Osteoblast (primary cell): ENCODE measurements around the gene METTL15. TPM values are rescaled to one million over a fixed set of nuclear protein-coding genes. Genes with fewer than 3 reads are reported as not detected.

ENCODE experiments used
- DNase-seq: peaks from one replicate; pipeline ENCODE4 v3.0.0; 2011; ENCODE audit warnings: low spot score, mixed read lengths; ENCODE audit not compliant: insufficient read length; ENCODE audit errors: missing footprints
- H2AFZ ChIP-seq: 2 replicates; pipeline ENCODE4 v1.6.0; 2011; ENCODE audit warnings: mild to moderate bottlenecking, low read length
- H3K27ac ChIP-seq: 2 replicates; pipeline ENCODE4 v1.5.1; 2011; ENCODE audit warnings: mild to moderate bottlenecking, low read depth, low read length, moderate library complexity
- H3K27me3 ChIP-seq: 2 replicates; pipeline ENCODE4 v1.6.0; 2012; ENCODE audit warnings: mild to moderate bottlenecking, control low read depth, inconsistent platforms, low read length, moderate library complexity; ENCODE audit not compliant: insufficient read depth
- H3K36me3 ChIP-seq: 2 replicates; pipeline ENCODE4 v1.5.1; 2011; ENCODE audit warnings: mild to moderate bottlenecking, low read length, control low read depth, moderate library complexity; ENCODE audit not compliant: insufficient read depth
- H3K4me1 ChIP-seq: 2 replicates; pipeline ENCODE4 v1.5.1; 2011; ENCODE audit warnings: mild to moderate bottlenecking, low read length, control low read depth, moderate library complexity; ENCODE audit not compliant: insufficient read depth
- H3K4me2 ChIP-seq: 2 replicates; pipeline ENCODE4 v1.6.0; 2011; ENCODE audit warnings: mild to moderate bottlenecking, low read length; ENCODE audit not compliant: insufficient read depth
- H3K4me3 ChIP-seq: fragments of 200-600 bp; sonication (generic); 3 replicates; pipeline ENCODE4 v1.5.1; 2012; ENCODE audit warnings: mild to moderate bottlenecking, low read length, inconsistent platforms; ENCODE audit not compliant: insufficient read depth
- H3K79me2 ChIP-seq: 2 replicates; pipeline ENCODE4 v1.6.0; 2012; ENCODE audit warnings: mild to moderate bottlenecking, low read length, control low read depth, inconsistent platforms; ENCODE audit not compliant: insufficient read depth
- H3K9me3 ChIP-seq: 2 replicates; pipeline ENCODE4 v1.5.1; 2011; ENCODE audit warnings: low read depth, low read length, control low read depth
- H4K20me1 ChIP-seq: 2 replicates; pipeline ENCODE4 v1.6.0; 2012; ENCODE audit warnings: mild to moderate bottlenecking, low read length, control low read depth; ENCODE audit not compliant: insufficient read depth
- total RNA-seq: library from RNA; depleted of rRNA; stranded (reverse); fragments of >200 nt; gene quantifications from 2 replicates; pipeline ENCODE4 v1.2.3, GENCODE V29; 2012
- TF ChIP-seq, protein P1 (sequence below): IDR thresholded peaks from 2 replicates; pipeline ENCODE4 v1.5.1; 2011; ENCODE audit warnings: mild to moderate bottlenecking, low read depth, low read length, moderate library complexity; ENCODE audit errors: extremely low read depth

METTL15 gene
- total RNA-seq, 1 donor: 13.4 TPM

DNA sequence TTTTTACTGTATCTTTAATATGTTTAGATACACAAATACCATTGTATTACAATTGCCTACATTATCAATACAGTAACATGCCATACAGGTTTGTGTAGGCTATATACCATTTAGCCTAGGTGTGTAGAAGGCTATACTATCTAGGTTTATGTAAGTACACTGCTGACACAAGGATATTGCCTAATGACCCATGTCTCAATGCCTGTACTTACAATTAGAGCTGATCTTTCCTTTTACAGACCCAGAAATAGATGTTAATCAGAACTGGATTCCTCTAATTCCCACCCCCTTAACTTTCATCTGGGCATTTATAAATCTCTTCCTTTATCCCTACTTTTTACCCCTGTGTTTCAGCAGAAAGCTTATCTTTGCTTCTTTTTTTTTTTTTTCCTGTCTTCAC lies 229.5 kb downstream of the METTL15 start:
- Histone ChIP-seq H3K4me3 (no peak overlapping the region), H3K27me3 (no peaks in the 10 kb centered on the region), H3K27ac (no peak overlapping the region), H3K79me2 (no peaks in the 10 kb centered on the region), H4K20me1 (no peaks in the 10 kb centered on the region), H2AFZ (no peak overlapping the region), H3K9me3 (peaks cover 5% of the 10 kb centered on the region), H3K4me2 (no peak overlapping the region), H3K4me1 (peaks cover 4% of the 10 kb centered on the region), H3K36me3 (no peaks in the 10 kb centered on the region)
- TF ChIP-seq, protein P1, sequence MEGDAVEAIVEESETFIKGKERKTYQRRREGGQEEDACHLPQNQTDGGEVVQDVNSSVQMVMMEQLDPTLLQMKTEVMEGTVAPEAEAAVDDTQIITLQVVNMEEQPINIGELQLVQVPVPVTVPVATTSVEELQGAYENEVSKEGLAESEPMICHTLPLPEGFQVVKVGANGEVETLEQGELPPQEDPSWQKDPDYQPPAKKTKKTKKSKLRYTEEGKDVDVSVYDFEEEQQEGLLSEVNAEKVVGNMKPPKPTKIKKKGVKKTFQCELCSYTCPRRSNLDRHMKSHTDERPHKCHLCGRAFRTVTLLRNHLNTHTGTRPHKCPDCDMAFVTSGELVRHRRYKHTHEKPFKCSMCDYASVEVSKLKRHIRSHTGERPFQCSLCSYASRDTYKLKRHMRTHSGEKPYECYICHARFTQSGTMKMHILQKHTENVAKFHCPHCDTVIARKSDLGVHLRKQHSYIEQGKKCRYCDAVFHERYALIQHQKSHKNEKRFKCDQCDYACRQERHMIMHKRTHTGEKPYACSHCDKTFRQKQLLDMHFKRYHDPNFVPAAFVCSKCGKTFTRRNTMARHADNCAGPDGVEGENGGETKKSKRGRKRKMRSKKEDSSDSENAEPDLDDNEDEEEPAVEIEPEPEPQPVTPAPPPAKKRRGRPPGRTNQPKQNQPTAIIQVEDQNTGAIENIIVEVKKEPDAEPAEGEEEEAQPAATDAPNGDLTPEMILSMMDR: no peak
- no peak for DNase-seq

DNA sequence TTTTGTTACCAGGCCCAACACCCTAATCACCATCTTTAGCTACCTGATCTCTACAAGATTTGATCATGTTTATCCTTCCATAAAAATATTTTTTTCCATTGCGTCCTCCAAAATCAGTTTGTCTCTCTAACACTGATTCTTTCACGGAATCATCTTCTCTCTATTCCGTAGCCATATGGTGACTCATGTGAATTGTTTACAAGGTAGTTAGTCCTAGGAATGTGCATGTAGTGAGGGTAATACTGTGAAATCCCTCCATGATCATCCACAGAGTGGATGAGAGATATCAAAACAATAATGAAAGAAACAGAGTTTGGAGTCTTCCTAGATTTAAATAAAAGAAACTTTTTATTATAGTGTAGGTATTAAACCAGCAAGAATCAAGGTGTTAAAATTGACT lies 230.2 kb downstream of the METTL15 start:
- no peak overlapping the region for H3K4me3 ChIP-seq
- no peaks in the 10 kb centered on the region for H3K27me3 ChIP-seq
- peaks cover 5% of the 10 kb centered on the region for H3K9me3 ChIP-seq
- H3K4me2 ChIP-seq: no peak overlapping the region
- no peaks in the 10 kb centered on the region for H3K36me3 ChIP-seq
- TF ChIP-seq, protein P1: no peak
- H4K20me1 ChIP-seq: no peaks in the 10 kb centered on the region
- H3K27ac ChIP-seq: no peak overlapping the region
- no peak for DNase-seq
- peaks cover 11% of the 10 kb centered on the region for H3K4me1 ChIP-seq
- no peaks in the 10 kb centered on the region for H3K79me2 ChIP-seq
- H2AFZ ChIP-seq: no peak overlapping the region

DNA sequence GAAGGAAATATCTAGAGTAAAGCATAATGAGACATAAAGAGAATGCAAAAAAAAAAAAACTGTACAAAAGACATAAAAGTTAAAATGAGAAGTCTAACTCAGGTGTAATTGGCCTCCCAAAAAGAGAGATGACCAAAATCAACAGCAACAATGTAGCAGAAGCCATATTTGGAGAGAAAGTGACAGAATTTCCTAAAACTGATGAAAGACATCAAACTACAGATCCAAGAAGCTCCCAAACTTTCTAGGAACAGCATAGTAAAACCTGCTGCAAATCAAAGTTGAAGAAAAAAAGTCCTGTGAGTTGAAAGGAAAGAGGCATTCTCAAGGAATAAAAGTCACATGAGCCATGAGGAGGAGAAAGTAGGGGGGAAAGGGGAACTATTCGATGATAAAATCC lies 231.3 kb downstream of the METTL15 start:
- H3K9me3 ChIP-seq: peaks cover 5% of the 10 kb centered on the region
- H3K79me2 ChIP-seq: no peaks in the 10 kb centered on the region
- TF ChIP-seq, protein P1: no peak
- no peak overlapping the region for H2AFZ ChIP-seq
- no peaks in the 10 kb centered on the region for H3K27me3 ChIP-seq
- H3K4me3 ChIP-seq: no peak overlapping the region
- DNase-seq: no peak
- no peaks in the 10 kb centered on the region for H4K20me1 ChIP-seq
- H3K4me2 ChIP-seq: no peak overlapping the region
- H3K27ac ChIP-seq: no peak overlapping the region
- H3K4me1 ChIP-seq: peaks cover 14% of the 10 kb centered on the region
- no peaks in the 10 kb centered on the region for H3K36me3 ChIP-seq

DNA sequence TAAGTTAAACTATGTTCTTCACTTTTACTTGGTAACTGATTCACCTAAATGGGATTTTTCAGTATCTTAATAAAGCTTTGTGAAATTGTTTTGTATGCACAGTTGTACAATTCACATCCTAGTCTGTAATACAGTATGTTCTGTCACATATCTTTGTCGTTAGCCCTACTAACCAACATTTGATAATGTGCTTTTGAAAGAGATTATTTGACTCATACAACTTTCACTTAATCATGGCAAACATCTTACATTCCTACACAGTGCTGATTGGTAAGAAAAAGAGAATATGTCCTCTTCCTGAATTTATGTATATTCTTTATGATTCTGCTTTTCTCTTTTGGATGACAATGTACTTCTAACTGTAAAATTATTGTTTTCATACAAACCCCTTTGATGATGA lies 234.5 kb downstream of the METTL15 start:
- H3K9me3 ChIP-seq: peaks cover 5% of the 10 kb centered on the region
- TF ChIP-seq, protein P1: no peak
- no peaks in the 10 kb centered on the region for H4K20me1 ChIP-seq
- no peaks in the 10 kb centered on the region for H3K79me2 ChIP-seq
- H3K27me3 ChIP-seq: no peaks in the 10 kb centered on the region
- H3K27ac ChIP-seq: peak overlapping the region; percentile 79
- H3K4me2 ChIP-seq: peak overlapping the region; percentile 49
- H3K4me3 ChIP-seq: no peak overlapping the region
- H3K4me1 ChIP-seq: peaks cover 19% of the 10 kb centered on the region
- no peaks in the 10 kb centered on the region for H3K36me3 ChIP-seq
- H2AFZ ChIP-seq: peak overlapping the region; percentile 21
- DNase-seq: no peak
